Measurements from ENCODE around the gene BIN1. TPM values are rescaled to one million over a fixed set of nuclear protein-coding genes. Genes with fewer than 3 reads are reported as not detected.

The BIN1 gene
- total RNA-seq, 1 experiment from 2014 or later, result 58.9 TPM

DNA sequence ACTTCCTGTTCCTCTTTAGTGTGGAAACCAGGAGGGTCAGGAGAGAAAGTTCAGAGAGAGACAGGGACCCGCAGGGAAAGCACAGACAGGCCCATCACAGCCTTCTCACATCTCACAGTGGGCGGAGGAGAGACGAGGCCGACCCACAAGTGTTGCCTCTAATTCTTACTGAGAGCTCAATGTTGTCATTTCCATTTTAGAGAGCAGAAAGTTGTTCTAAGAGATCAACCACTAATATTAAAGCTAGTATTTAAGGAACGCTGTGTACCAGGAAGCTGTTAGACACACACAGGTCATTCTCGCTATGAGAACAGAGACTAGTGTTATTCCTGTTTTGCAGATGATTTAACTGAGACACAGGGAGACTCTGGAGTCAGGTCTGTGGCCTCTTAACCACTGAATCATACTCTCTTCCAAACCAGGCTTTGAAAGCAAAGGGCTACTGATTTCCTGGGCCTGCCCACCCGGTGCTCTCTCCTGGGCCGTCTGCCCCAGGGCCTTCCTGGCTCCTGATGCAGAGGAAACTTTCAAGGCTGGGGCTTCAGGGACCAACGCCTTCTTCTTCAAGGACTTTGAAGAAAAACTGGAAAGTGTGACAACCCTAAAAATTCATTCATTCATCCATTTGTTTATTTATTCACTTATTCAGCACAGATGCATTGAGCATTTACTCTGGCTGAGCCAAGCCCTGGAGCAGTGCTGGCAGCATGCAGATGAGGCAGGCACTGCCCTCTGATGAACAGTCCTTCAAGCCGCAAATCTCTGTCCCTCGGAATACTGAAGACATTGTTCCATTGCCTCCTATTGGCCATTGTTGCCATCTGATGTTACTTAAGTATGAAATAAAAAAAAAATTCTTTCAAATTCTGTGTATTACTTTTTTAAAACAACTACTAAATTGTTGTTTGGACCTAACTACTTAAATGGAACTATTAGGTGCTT lies 37.2 kb upstream of the BIN1 start:
- Histone ChIP-seq H3K27ac (ENCODE audit: low read length) (no peak overlapping the region), H3K9me3 (ENCODE audit: low read length) (no peaks in the 10 kb centered on the region), H3K4me3 (ENCODE audit: low read length) (no peak overlapping the region), H3K79me2 (ENCODE audit: low read length) (no peaks in the 10 kb centered on the region), H2AFZ (ENCODE audit: low read length) (peak overlapping the region; percentile 58), H3K9me2 (replicated peaks; ENCODE audit: low read length) (no peaks in the 10 kb centered on the region), H3K27me3 (ENCODE audit: low read length) (no peaks in the 10 kb centered on the region), H3K36me3 (ENCODE audit: low read depth, low read length) (no peaks in the 10 kb centered on the region), H3F3A (ENCODE audit: low read length, unreplicated experiment) (no peaks in the 10 kb centered on the region), H4K20me1 (ENCODE audit: low read length) (no peaks in the 10 kb centered on the region), H3K4me1 (ENCODE audit: insufficient read depth, low read length) (peaks cover 27% of the 10 kb centered on the region), H3K9ac (ENCODE audit: low read length) (no peak overlapping the region), H3K4me2 (ENCODE audit: low read length) (no peak overlapping the region)
- TF ChIP-seq EZH2phosphoT487 (IDR thresholded peaks at IDR 0.05; ENCODE audit: borderline replicate concordance, low read length) (no peak), EZH2 (IDR thresholded peaks at IDR 0.05; ENCODE audit: low read length, unreplicated experiment) (no peak)
- TF ChIP-seq, protein P1, sequence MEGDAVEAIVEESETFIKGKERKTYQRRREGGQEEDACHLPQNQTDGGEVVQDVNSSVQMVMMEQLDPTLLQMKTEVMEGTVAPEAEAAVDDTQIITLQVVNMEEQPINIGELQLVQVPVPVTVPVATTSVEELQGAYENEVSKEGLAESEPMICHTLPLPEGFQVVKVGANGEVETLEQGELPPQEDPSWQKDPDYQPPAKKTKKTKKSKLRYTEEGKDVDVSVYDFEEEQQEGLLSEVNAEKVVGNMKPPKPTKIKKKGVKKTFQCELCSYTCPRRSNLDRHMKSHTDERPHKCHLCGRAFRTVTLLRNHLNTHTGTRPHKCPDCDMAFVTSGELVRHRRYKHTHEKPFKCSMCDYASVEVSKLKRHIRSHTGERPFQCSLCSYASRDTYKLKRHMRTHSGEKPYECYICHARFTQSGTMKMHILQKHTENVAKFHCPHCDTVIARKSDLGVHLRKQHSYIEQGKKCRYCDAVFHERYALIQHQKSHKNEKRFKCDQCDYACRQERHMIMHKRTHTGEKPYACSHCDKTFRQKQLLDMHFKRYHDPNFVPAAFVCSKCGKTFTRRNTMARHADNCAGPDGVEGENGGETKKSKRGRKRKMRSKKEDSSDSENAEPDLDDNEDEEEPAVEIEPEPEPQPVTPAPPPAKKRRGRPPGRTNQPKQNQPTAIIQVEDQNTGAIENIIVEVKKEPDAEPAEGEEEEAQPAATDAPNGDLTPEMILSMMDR (conservative IDR thresholded peaks at IDR 0.05; ENCODE audit: low read depth, low read length), result no peak
- ATAC-seq (peak; percentile 41), DNase-seq (no peak)
- ChIA-PET POLR2A (ENCODE audit: unreplicated experiment) (no interaction called here), CTCF (no interaction called here)
- intact Hi-C loops (cut with micrococcal nuclease), result no loop called here
- no TSS peak for BruUV-seq (replicated peaks)

DNA sequence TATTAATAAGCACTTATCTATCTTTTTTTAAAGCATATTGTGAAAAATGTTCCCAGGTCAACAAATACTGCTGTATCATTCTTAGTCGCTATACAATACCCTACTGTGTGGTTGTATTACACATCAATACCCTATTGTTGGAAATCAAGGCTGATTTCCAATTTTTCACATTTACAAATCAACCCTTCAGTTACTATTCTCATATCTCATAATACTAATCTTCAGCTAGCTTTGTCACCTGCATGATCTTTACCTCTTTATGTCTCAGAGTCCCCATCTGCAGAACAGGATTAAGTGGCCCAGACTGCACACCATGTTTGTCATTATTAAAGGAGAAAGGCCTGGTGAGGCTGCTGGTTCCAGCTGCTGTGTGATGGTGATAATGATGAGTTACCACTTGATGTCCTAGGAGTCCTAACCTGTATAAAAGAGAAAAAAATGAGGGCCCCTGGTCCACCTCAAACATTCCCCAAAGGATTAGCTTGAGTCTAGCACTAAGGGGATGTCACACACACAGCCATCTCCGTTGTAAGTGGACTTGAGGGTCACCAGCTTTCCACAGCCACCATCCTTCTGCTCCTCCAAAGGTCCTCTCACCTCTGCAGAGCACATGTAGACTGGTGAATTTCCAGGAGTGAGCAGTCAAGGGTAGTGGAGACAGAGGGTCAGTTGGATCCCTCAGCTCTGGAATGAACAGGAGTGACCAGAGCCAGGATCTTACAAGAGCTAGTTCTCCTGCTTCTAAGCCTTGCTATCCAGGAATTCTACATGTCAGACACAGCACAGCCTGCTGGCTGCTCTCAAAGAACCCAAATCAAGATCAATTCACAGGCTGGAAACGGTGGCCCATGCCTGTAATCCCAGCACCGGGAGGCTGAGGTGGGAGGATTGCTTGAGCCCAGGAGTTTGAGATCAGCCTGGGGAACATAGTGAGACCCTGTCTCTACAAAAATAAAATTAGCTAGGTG lies 36.0 kb upstream of the BIN1 start:
- DNase-seq (no peak), ATAC-seq (no peak)
- no peaks in the 10 kb centered on the region for H3K36me3 ChIP-seq (ENCODE audit: low read depth, low read length)
- H3K9me3 ChIP-seq (ENCODE audit: low read length), result no peaks in the 10 kb centered on the region
- BruUV-seq (replicated peaks), result no TSS peak
- no peaks in the 10 kb centered on the region for H3K79me2 ChIP-seq (ENCODE audit: low read length)
- intact Hi-C loops (cut with micrococcal nuclease), result no loop called here
- POLR2A ChIA-PET (ENCODE audit: unreplicated experiment), result no interaction called here
- TF ChIP-seq, protein P1 (conservative IDR thresholded peaks at IDR 0.05; ENCODE audit: low read depth, low read length), result no peak
- no peak for TF ChIP-seq EZH2 (IDR thresholded peaks at IDR 0.05; ENCODE audit: low read length, unreplicated experiment)
- TF ChIP-seq EZH2phosphoT487 (IDR thresholded peaks at IDR 0.05; ENCODE audit: borderline replicate concordance, low read length), result no peak
- H3K9ac ChIP-seq (ENCODE audit: low read length), result no peak overlapping the region
- H4K20me1 ChIP-seq (ENCODE audit: low read length), result no peaks in the 10 kb centered on the region
- H3K4me2 ChIP-seq (ENCODE audit: low read length), result no peak overlapping the region
- H3K27ac ChIP-seq (ENCODE audit: low read length), result no peak overlapping the region
- no peaks in the 10 kb centered on the region for H3K9me2 ChIP-seq (replicated peaks; ENCODE audit: low read length)
- no peak overlapping the region for H3K4me3 ChIP-seq (ENCODE audit: low read length)
- no peaks in the 10 kb centered on the region for H3F3A ChIP-seq (ENCODE audit: low read length, unreplicated experiment)
- CTCF ChIA-PET, result no interaction called here
- no peak overlapping the region for H2AFZ ChIP-seq (ENCODE audit: low read length)
- no peaks in the 10 kb centered on the region for H3K27me3 ChIP-seq (ENCODE audit: low read length)
- H3K4me1 ChIP-seq (ENCODE audit: insufficient read depth, low read length), result peaks cover 19% of the 10 kb centered on the region
